OCI-LY1 (cell line): ENCODE data around the gene POLRMT.
"Not testable (repeated sequence)": the region's sequence is repeated elsewhere in the genome, so short reads cannot be mapped to it uniquely, and the experiment has no call there.

Experiments
- H2AFZ ChIP-seq: fragments of 200-600 bp; sonication (generic), shearing (Covaris generic); 2 replicates; pipeline ENCODE4 v1.6.0; 2014; ENCODE audit warnings: antibody characterized with exemption, mild to moderate bottlenecking, low read length
- H3F3A ChIP-seq: fragments of 200-600 bp; sonication (generic), shearing (Covaris generic); 2 replicates; pipeline ENCODE4 v1.6.0; 2014; ENCODE audit warnings: mild to moderate bottlenecking, antibody characterized with exemption, low read length, moderate library complexity; ENCODE audit not compliant: insufficient read depth
- H3K27ac ChIP-seq: fragments of 200-600 bp; sonication (generic); 2 replicates; pipeline ENCODE4 v1.5.1; 2014; ENCODE audit warnings: low read length, mixed run types, mild to moderate bottlenecking, low read depth; ENCODE audit not compliant: poor library complexity, severe bottlenecking
- H3K27me3 ChIP-seq: fragments of 200-600 bp; sonication (generic); 2 replicates; pipeline ENCODE4 v1.6.0; 2014; ENCODE audit warnings: antibody characterized with exemption, mild to moderate bottlenecking, low read length, moderate library complexity; ENCODE audit not compliant: insufficient read depth
- H3K36me3 ChIP-seq: fragments of 200-600 bp; sonication (generic); 2 replicates; pipeline ENCODE4 v1.6.1; 2014; ENCODE audit warnings: mild to moderate bottlenecking, antibody characterized with exemption, low read length, moderate library complexity, mixed read lengths; ENCODE audit not compliant: insufficient read depth
- H3K4me1 ChIP-seq: fragments of 200-600 bp; sonication (generic); 2 replicates; pipeline ENCODE4 v1.5.1; 2014; ENCODE audit warnings: mild to moderate bottlenecking, low read length, moderate library complexity; ENCODE audit not compliant: insufficient read depth, severe bottlenecking
- H3K4me2 ChIP-seq: fragments of 200-600 bp; sonication (generic), shearing (Covaris generic); 2 replicates; pipeline ENCODE4 v1.6.1; 2014; ENCODE audit warnings: low read length
- H3K4me3 ChIP-seq: fragments of 200-600 bp; sonication (generic); 2 replicates; pipeline ENCODE4 v1.5.1; 2014; ENCODE audit warnings: low read length, low read depth, mild to moderate bottlenecking, mixed read lengths; ENCODE audit not compliant: poor library complexity, severe bottlenecking
- H3K79me2 ChIP-seq: fragments of 200-600 bp; shearing (Covaris generic); 2 replicates; pipeline ENCODE4 v1.6.1; 2016; ENCODE audit warnings: mixed run types, low read length, mixed read lengths; ENCODE audit not compliant: insufficient read depth
- H3K9ac ChIP-seq: fragments of 200-600 bp; sonication (generic), shearing (Covaris generic); 2 replicates; pipeline ENCODE4 v1.6.1; 2014; ENCODE audit warnings: mild to moderate bottlenecking, low read length, mixed read lengths
- H3K9me2 ChIP-seq: fragments of 200-600 bp; sonication (generic), shearing (Covaris generic); 2 replicates; pipeline ENCODE4 v1.6.1; 2014; ENCODE audit warnings: low read depth, mild to moderate bottlenecking, low read length, mixed read lengths
- H3K9me3 ChIP-seq: fragments of 200-600 bp; shearing (Covaris generic); 2 replicates; pipeline ENCODE4 v1.6.1; 2014; ENCODE audit warnings: low read length, mixed read lengths
- H4K20me1 ChIP-seq: fragments of 200-600 bp; sonication (generic), shearing (Covaris generic); 2 replicates; pipeline ENCODE4 v1.6.0; 2016; ENCODE audit warnings: mild to moderate bottlenecking, low read length; ENCODE audit not compliant: insufficient read depth
- CTCF ChIP-seq: fragments of 200-600 bp; sonication (generic), shearing (Covaris generic); IDR thresholded peaks from 2 replicates; pipeline ENCODE4 v1.5.1; 2017; ENCODE audit warnings: mild to moderate bottlenecking, antibody characterized with exemption, low read length, moderate library complexity, mixed read lengths
- EZH2 ChIP-seq: fragments of 200-600 bp; sonication (generic), shearing (Covaris generic); IDR thresholded peaks from 2 replicates; pipeline ENCODE4 v1.8.0; 2017; ENCODE audit warnings: borderline replicate concordance, mixed run types, mild to moderate bottlenecking, antibody characterized with exemption, low read length, moderate library complexity, mixed read lengths

Gene POLRMT

GRCh38 chr19:676007-676338 is 42.6 kb upstream of the POLRMT start:
- Histone ChIP-seq H3K9me2 (no peaks in the 10 kb centered on the region), H4K20me1 (no peaks in the 10 kb centered on the region), H3K9ac (no peak overlapping the region), H3K27ac (no peak overlapping the region), H3K4me2 (no peak overlapping the region), H3K27me3 (peaks cover 8% of the 10 kb centered on the region; the same call in 1 of the 2 replicates), H3F3A (no peaks in the 10 kb centered on the region), H3K4me1 (peaks cover 6% of the 10 kb centered on the region), H2AFZ (no peak overlapping the region), H3K36me3 (no peaks in the 10 kb centered on the region), H3K4me3 (no peak overlapping the region), H3K79me2 (no peaks in the 10 kb centered on the region), H3K9me3 (no peaks in the 10 kb centered on the region)
- TF ChIP-seq EZH2, result no peak
- TF ChIP-seq CTCF, result no peak

- peaks cover 4% of the 10 kb centered on the region for H3K4me1 ChIP-seq
- no peak overlapping the region for H3K4me2 ChIP-seq
- no peak overlapping the region for H2AFZ ChIP-seq
- H3K27me3 ChIP-seq, result peaks cover 8% of the 10 kb centered on the region; the same call in 1 of the 2 replicates
- no peak overlapping the region for H3K4me3 ChIP-seq
- no peaks in the 10 kb centered on the region for H3F3A ChIP-seq
- H3K36me3 ChIP-seq, result no peaks in the 10 kb centered on the region
- H3K27ac ChIP-seq, result no peak overlapping the region
- no peak for TF ChIP-seq EZH2
- TF ChIP-seq CTCF, result no peak
- no peaks in the 10 kb centered on the region for H4K20me1 ChIP-seq
- H3K79me2 ChIP-seq, result no peaks in the 10 kb centered on the region
- H3K9me3 ChIP-seq, result no peaks in the 10 kb centered on the region
- H3K9ac ChIP-seq, result no peak overlapping the region
- no peaks in the 10 kb centered on the region for H3K9me2 ChIP-seq
These were observed 41.2 kb upstream of the POLRMT start for GRCh38 chr19:674282-675151.

GRCh38 chr19:670609-671075 is 37.3 kb upstream of the POLRMT start:
- no peaks in the 10 kb centered on the region for H3K4me1 ChIP-seq
- no peak overlapping the region for H3K9ac ChIP-seq
- H3K9me3 ChIP-seq, result no peaks in the 10 kb centered on the region
- no peaks in the 10 kb centered on the region for H3F3A ChIP-seq
- no peak overlapping the region for H3K4me3 ChIP-seq
- peaks cover 4% of the 10 kb centered on the region; the same call in 1 of the 2 replicates for H3K27me3 ChIP-seq
- H3K4me2 ChIP-seq, result no peak overlapping the region
- H2AFZ ChIP-seq, result no peak overlapping the region
- H3K79me2 ChIP-seq, result no peaks in the 10 kb centered on the region
- no peak for TF ChIP-seq EZH2
- no peak for TF ChIP-seq CTCF
- no peak overlapping the region for H3K27ac ChIP-seq
- H3K9me2 ChIP-seq, result no peaks in the 10 kb centered on the region
- H3K36me3 ChIP-seq, result no peaks in the 10 kb centered on the region
- no peaks in the 10 kb centered on the region for H4K20me1 ChIP-seq

GRCh38 chr19:668675-669434 is 35.5 kb upstream of the POLRMT start:
- not testable (repeated sequence) for H4K20me1 ChIP-seq, H3F3A ChIP-seq, H3K9ac ChIP-seq, H3K9me2 ChIP-seq, H3K79me2 ChIP-seq, H3K4me3 ChIP-seq, H3K27ac ChIP-seq, H3K36me3 ChIP-seq, H2AFZ ChIP-seq, H3K27me3 ChIP-seq, H3K4me2 ChIP-seq, H3K9me3 ChIP-seq
- H3K4me1 ChIP-seq, result peaks cover 14% of the 10 kb centered on the region

- H3K4me1 ChIP-seq, result peaks cover 20% of the 10 kb centered on the region
- not testable (repeated sequence) for H3K27ac ChIP-seq, H3K36me3 ChIP-seq, H3K4me2 ChIP-seq, H2AFZ ChIP-seq, H3K9me2 ChIP-seq, H3F3A ChIP-seq, H4K20me1 ChIP-seq, H3K9ac ChIP-seq, H3K27me3 ChIP-seq, H3K9me3 ChIP-seq, H3K79me2 ChIP-seq, H3K4me3 ChIP-seq
These were observed 33.7 kb upstream of the POLRMT start for GRCh38 chr19:666985-667573.
